GM12873 (cell line): ENCODE data around the gene KRTAP5-3.
A peak's percentile ranks its signal among the peaks of the same experiment; 100 is the strongest.

Experiments used
- CTCF ChIP-seq: IDR thresholded peaks from 2 replicates; pipeline ENCODE4 v1.5.1; 2012; ENCODE audit warnings: low read depth, mild to moderate bottlenecking, moderate library complexity, low read length, control low read depth; ENCODE audit not compliant: insufficient read depth; ENCODE audit errors: missing control alignments

Gene KRTAP5-3

GRCh38 chr11:1641096-1641495 lies 32.8 kb upstream of the KRTAP5-3 start:
- TF ChIP-seq CTCF: no peak

GRCh38 chr11:1640076-1640946 lies 32.0 kb upstream of the KRTAP5-3 start:
- peak; percentile 84 for TF ChIP-seq CTCF

DNA sequence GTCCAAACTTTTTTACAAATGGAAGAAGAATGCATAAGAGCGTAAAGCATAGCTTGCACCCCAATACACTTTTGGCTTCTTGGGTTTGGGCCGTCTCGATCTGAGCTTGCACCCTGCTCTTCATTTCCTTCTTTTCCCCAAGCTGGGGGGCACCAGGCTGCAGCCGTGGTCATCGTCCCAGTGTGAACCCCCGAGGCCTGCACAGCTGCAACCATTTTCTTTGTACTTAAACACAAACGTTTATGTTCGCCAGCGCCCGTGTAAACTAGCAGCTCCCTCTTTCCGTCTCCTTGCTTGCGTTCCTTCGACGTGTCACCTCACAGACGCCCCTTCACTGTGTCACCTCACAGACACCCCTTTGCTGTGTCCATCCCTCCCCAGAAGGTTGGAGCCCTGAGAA lies 31.4 kb upstream of the KRTAP5-3 start:
- TF ChIP-seq CTCF: no peak

DNA sequence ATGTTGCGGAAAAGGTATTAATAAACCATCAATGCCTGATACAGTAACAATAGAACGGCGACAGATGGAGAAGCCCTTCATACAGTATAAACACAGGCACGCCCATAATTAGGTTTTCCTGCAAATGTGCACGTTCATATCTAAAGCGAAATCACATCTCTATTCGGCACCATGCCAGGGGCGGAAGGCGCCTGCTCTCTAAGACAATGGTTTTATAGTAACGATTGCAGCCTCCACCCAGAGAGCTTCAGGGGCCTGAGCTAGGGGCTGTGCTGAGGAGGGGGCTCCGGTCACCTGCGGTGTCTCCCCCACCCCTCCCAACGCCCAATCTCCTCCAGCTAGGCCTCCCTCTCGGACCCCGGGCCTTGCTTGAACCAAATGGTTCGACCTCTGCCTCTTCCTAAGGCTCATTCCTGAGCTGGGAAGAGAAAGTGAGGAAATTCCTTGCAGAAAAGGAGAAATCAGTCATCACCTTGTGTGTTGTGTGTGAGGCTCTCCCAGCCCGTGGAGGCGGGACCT lies 30.9 kb upstream of the KRTAP5-3 start:
- no peak for TF ChIP-seq CTCF

GRCh38 chr11:1638344-1638743 lies 30.1 kb upstream of the KRTAP5-3 start:
- TF ChIP-seq CTCF: no peak

- no peak for TF ChIP-seq CTCF
These were observed 29.4 kb upstream of the KRTAP5-3 start for GRCh38 chr11:1637628-1638027.

GRCh38 chr11:1636291-1636950 lies 28.2 kb upstream of the KRTAP5-3 start:
- no peak for TF ChIP-seq CTCF
